ENCODE data around the gene CAMTA1. TPM values are rescaled to one million over a fixed set of nuclear protein-coding genes. Genes with fewer than 3 reads are reported as not detected.
"Not testable (repeated sequence)": the region's sequence is repeated elsewhere in the genome, so short reads cannot be mapped to it uniquely, and the experiment has no call there.

The CAMTA1 gene
- 100 to 1,000 TPM in 3 of 5 donors, 10 to 100 TPM in 2; 42.8 to 213 (median 109) TPM for total RNA-seq
- polyA plus RNA-seq, result 100 to 1,000 TPM; 126 to 154 (median 132) TPM
- long read RNA-seq, donor 1, transcript CAMTA1-208 (4 exons, 567 nt), result major isoform, 15 of 19 reads
- long read RNA-seq, donor 1, partial matches to known transcripts, result 0 of 19 reads
- long read RNA-seq, donor 1, other reads (novel, unspliced or antisense), result 0 of 19 reads
- long read RNA-seq, donor 2, transcript CAMTA1-208 (4 exons, 567 nt), result major isoform, 29 of 50 reads
- long read RNA-seq, donor 2, transcript CAMTA1-213 (3 exons, 538 nt), result minor isoform, 14 of 50 reads
- long read RNA-seq, donor 2, partial matches to known transcripts, result 0 of 50 reads
- long read RNA-seq, donor 2, other reads (novel, unspliced or antisense), result 0 of 50 reads
- long read RNA-seq, donor 3, transcript CAMTA1-208 (4 exons, 567 nt), result major isoform, 14 of 22 reads
- long read RNA-seq, donor 3, transcript CAMTA1-209 (4 exons, 863 nt), result minor isoform, 5 of 22 reads
- long read RNA-seq, donor 3, partial matches to known transcripts, result 0 of 22 reads
- long read RNA-seq, donor 3, other reads (novel, unspliced or antisense), result 0 of 22 reads
- long read RNA-seq, donor 4, transcript CAMTA1-208 (4 exons, 567 nt), result major isoform, 5 of 9 reads
- long read RNA-seq, donor 4, partial matches to known transcripts, result 0 of 9 reads
- long read RNA-seq, donor 4, other reads (novel, unspliced or antisense), result 0 of 9 reads
- long read RNA-seq, donor 5, transcript CAMTA1-213 (3 exons, 538 nt), result minor isoform, 16 of 52 reads
- long read RNA-seq, donor 5, transcript CAMTA1-208 (4 exons, 567 nt), result major isoform, 30 of 52 reads
- long read RNA-seq, donor 5, partial matches to known transcripts, result 0 of 52 reads
- long read RNA-seq, donor 5, other reads (novel, unspliced or antisense), result 0 of 52 reads
- long read RNA-seq, donor 6, result 0 reads
- long read RNA-seq, donor 7, transcript CAMTA1-213 (3 exons, 538 nt), result minor isoform, 13 of 65 reads
- long read RNA-seq, donor 7, transcript CAMTA1-202 (5 exons, 431 nt), result minor isoform, 5 of 65 reads
- long read RNA-seq, donor 7, transcript CAMTA1-208 (4 exons, 567 nt), result major isoform, 43 of 65 reads
- long read RNA-seq, donor 7, partial matches to known transcripts, result 0 of 65 reads
- long read RNA-seq, donor 7, other reads (novel, unspliced or antisense), result 0 of 65 reads
- long read RNA-seq, donor 8, transcript CAMTA1-213 (3 exons, 538 nt), result minor isoform, 9 of 50 reads
- long read RNA-seq, donor 8, transcript CAMTA1-208 (4 exons, 567 nt), result major isoform, 37 of 50 reads
- long read RNA-seq, donor 8, partial matches to known transcripts, result 0 of 50 reads
- long read RNA-seq, donor 8, other reads (novel, unspliced or antisense), result 0 of 50 reads
- long read RNA-seq, donor 9, transcript CAMTA1-208 (4 exons, 567 nt), result major isoform, 44 of 63 reads
- long read RNA-seq, donor 9, transcript CAMTA1-213 (3 exons, 538 nt), result minor isoform, 7 of 63 reads
- long read RNA-seq, donor 9, partial matches to known transcripts, result 10 of 63 reads
- long read RNA-seq, donor 9, other reads (novel, unspliced or antisense), result 0 of 63 reads
- long read RNA-seq, donor 10, transcript CAMTA1-208 (4 exons, 567 nt), result major isoform, 14 of 19 reads
- long read RNA-seq, donor 10, partial matches to known transcripts, result 0 of 19 reads
- long read RNA-seq, donor 10, other reads (novel, unspliced or antisense), result 0 of 19 reads

GRCh38 chr1:6785318-6785727, at the start of gene CAMTA1:
TSS of gene CAMTA1 (plus strand) at chr1:6785454. CDS start at chr1:6785531, 77 bp downstream.
- intact Hi-C loops (cut with DNase I; ENCODE audit: low total_unique reads), result no loop called here
- no peaks in the 10 kb centered on the region for H3K27me3 ChIP-seq
- H3K9me3 ChIP-seq, result no peaks in the 10 kb centered on the region
- no peak for DNase-seq
- no peaks in the 10 kb centered on the region for H3K36me3 ChIP-seq
- H3K27ac ChIP-seq, result peak within 1 kb of the TSS; percentile 98 to 100 (median 98)
- WGBS, 5 donors, result 0 to 1% (median 1%) methylated on average over 11 to 61 of the region's 69 CpGs
- peak within 1 kb of the TSS; percentile 90 to 95 (median 92) for H3K4me3 ChIP-seq
- peaks cover 8 to 57% (median 38%) of the 10 kb centered on the region in 4 donors for H3K4me1 ChIP-seq
- no peak for TF ChIP-seq POLR2A (IDR thresholded peaks at IDR 0.05)
- TF ChIP-seq POLR2AphosphoS5 (IDR thresholded peaks at IDR 0.05), result peak in 1 of 3 donors; percentile 10
- TF ChIP-seq, protein P1, sequence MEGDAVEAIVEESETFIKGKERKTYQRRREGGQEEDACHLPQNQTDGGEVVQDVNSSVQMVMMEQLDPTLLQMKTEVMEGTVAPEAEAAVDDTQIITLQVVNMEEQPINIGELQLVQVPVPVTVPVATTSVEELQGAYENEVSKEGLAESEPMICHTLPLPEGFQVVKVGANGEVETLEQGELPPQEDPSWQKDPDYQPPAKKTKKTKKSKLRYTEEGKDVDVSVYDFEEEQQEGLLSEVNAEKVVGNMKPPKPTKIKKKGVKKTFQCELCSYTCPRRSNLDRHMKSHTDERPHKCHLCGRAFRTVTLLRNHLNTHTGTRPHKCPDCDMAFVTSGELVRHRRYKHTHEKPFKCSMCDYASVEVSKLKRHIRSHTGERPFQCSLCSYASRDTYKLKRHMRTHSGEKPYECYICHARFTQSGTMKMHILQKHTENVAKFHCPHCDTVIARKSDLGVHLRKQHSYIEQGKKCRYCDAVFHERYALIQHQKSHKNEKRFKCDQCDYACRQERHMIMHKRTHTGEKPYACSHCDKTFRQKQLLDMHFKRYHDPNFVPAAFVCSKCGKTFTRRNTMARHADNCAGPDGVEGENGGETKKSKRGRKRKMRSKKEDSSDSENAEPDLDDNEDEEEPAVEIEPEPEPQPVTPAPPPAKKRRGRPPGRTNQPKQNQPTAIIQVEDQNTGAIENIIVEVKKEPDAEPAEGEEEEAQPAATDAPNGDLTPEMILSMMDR (IDR thresholded peaks at IDR 0.05), result no peak

DNA sequence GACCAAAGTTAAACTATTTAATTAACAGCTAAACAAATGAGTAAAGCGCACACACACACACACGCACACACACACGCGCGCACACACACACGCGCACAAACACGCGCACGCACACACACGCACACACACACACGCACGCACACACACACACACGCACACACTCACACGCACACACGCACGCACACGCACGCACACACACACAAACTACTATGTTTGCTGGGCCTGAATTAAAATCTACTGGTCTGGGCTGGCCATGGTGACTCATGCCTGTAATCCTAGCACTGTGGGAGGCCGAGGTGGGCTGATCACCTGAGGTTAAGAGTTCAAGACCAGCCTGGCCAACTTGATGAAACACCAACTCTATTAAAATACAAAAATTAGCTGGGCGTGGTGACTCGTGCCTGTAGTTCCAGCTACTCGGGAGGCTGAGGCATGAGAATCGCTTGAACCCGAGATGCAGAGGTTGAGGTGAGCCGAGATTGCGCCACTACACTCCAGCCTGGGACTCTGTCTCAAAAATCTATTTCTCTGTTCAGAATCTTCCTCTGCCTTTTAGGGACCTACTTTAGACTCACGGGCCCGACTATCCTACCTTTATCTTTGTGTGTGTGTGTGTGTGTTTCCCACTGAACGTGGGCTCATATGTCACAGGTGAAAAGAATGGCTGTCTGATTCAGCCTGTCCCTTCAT, 46.1 kb upstream of the CAMTA1 start:
- peaks cover 0 to 10% (median 0%) of the 10 kb centered on the region in 3 donors for H3K27me3 ChIP-seq

GRCh38 chr1:6742676-6743188, 42.5 kb upstream of the CAMTA1 start:
- WGBS, 5 donors, result 67 to 81% (median 74%) methylated on average over 7 of the region's 7 CpGs

More for the DNA sequence above, 46.1 kb upstream of the CAMTA1 start:
- no peak overlapping the region for H3K27ac ChIP-seq
- DNase-seq, result no peak
- no peak for TF ChIP-seq EP300 (IDR thresholded peaks at IDR 0.05)
- TF ChIP-seq, protein P1 (IDR thresholded peaks at IDR 0.05), result no peak
- no peak for TF ChIP-seq POLR2A (IDR thresholded peaks at IDR 0.05)
- TF ChIP-seq POLR2AphosphoS5 (IDR thresholded peaks at IDR 0.05), result no peak
- H3K4me3 ChIP-seq, result no peak overlapping the region
- intact Hi-C loops (cut with DNase I; ENCODE audit: low total_unique reads), result no loop called here
- peaks cover 10 to 16% (median 12%) of the 10 kb centered on the region in 4 donors for H3K4me1 ChIP-seq
- H3K9me3 ChIP-seq, result no peaks in the 10 kb centered on the region
- H3K36me3 ChIP-seq, result no peaks in the 10 kb centered on the region
- 82 to 89% (median 84%) methylated on average over 20 to 30 of the region's 30 CpGs for WGBS, 5 donors

More at GRCh38 chr1:6742676-6743188, 42.5 kb upstream of the CAMTA1 start:
- intact Hi-C loops (cut with DNase I; ENCODE audit: low total_unique reads); H3K4me3 ChIP-seq; H3K36me3 ChIP-seq; H3K9me3 ChIP-seq; H3K27me3 ChIP-seq: not testable (repeated sequence)
- Histone ChIP-seq H3K27ac (peak overlapping the region in 2 of 5 donors; percentile 79 to 89), H3K4me1 (peaks cover 10 to 26% (median 17%) of the 10 kb centered on the region in 4 donors)
- DNase-seq, result peak in 1 of 2 donors; percentile 30

Measured in stomach (tissue), 19 donors.